HG03039 (cell line): ENCODE measurements around the gene DCUN1D2.
"Not testable (repeated sequence)": the region's sequence is repeated elsewhere in the genome, so short reads cannot be mapped to it uniquely, and the experiment has no call there.

Experiments
- ATAC-seq: cut with Tn5 transposase; IDR thresholded peaks from one replicate; pipeline ENCODE4 v1.9.1; 2021; ENCODE audit warnings: mild to moderate bottlenecking, moderate library complexity; ENCODE audit not compliant: unreplicated experiment

DCUN1D2 gene

DNA sequence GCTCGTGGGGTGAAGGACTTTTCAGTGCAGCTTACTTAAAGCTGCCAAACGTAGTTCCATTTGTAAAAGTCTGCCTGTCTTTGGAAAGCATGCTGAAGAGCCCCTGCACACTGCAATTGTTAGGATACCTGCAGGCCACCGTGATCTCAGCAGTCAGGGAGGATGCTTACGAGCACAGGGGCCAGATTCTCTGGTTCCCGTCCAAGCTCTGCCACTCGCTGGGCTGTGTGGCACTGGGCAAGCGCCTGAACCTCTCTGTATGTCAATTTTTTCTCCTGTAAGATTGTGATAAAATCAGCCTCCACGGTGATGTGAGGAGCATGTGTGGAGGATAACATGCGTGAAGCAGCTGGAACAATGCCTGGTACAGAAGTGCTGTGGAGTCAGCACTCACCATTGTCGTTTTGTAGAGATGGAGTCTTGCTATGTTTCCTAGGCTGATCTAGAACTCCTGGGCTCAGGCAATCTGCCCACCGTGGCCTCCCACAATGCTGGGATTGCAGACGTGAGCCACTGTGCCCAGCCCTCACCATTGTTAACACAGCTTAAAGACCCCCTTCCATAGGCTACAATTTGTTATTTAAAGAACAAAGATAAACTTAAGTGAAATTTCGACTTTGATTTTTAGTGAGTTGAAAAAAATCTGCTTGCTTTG is 40.7 kb downstream of the DCUN1D2 start:
- no peak for ATAC-seq

DNA sequence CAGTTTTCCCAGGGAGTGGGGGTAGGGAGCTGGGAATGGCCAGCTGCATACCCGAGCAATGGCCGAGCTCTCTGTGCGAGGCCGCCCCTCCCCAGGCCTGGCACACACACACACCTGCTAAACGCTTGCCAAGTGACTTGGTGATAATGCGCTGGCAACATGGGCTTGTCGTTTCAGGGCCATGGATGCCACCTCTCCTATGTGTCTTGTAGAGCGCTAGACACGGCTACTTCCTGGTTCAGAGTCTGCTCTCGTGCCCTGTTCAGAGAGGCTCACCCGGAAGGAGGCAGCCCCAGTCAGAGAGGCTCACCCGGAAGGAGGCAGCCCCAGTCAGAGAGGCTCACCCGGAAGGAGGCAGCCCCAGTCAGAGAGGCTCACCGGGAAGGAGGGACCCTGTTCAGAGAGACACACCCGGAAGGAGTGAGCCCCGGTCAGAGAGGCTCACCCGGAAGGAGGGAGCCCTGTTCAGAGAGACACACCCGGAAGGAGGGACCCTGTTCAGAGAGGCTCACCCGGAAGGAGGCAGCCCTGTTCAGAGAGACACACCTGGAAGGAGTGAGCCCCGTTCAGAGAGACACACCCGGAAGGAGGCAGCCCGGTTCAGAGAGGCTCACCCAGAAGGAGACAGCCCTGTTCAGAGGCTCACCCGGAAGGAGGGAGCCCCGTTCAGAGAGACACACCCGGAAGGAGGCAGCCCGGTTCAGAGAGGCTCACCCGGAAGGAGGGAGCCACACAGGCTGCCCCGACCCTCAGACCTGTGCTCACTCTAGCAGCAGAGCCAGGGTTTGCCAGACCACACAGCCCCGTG is 41.4 kb downstream of the DCUN1D2 start:
- no peak for ATAC-seq

DNA sequence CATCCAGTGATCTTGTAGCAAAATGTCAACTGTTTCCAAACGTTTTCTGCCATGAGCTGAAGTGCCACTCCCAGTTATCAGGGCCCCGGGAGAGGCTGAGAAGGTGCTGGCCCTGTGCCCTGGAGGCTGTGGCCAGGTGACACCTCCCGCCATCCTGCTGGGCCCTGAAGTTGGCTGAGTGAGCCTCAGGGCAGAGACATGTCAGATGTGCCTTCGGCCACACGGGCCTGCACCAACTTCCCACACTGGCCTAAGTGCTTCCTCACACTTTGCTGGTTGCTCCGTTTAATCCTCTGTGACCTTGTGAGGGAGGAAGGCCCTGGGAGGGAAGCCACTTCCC is 42.0 kb downstream of the DCUN1D2 start:
- no peak for ATAC-seq

DNA sequence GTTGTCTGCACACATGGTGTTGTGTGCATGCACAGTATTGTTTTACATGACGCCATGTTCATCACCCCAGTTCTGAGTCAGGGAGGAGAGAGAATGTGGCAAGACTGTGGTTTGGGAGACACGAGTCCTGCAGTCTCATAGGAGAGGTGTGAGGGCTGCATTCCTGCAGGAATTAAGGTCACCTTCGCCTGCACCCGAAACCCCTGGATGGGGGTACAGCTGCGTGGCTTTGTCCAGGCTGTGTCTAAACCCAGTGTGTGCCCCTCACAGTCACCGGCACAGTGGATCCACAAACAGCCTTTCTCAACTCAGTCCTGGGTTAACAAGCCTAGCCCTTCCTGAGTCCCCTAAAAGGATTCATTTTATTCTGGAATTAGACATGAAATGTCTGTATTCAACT is 42.9 kb downstream of the DCUN1D2 start:
- no peak for ATAC-seq

DNA sequence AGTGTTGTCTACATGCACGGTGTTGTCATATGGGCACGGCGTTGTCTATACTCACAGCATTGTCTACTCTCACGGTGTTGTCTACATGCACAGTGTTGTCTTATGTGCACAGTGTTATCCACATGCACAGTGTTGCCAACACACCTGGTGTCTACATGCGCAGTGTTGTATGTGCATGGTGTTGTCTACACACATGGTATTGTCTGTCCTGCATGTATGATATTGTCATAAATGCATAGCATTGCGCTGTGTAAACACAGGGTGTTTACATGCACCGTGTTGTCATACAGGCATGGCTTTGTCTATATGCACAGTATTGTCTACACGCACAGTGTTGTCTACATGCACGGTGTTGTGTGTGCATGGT is 44.0 kb downstream of the DCUN1D2 start:
- ATAC-seq = no peak

DNA sequence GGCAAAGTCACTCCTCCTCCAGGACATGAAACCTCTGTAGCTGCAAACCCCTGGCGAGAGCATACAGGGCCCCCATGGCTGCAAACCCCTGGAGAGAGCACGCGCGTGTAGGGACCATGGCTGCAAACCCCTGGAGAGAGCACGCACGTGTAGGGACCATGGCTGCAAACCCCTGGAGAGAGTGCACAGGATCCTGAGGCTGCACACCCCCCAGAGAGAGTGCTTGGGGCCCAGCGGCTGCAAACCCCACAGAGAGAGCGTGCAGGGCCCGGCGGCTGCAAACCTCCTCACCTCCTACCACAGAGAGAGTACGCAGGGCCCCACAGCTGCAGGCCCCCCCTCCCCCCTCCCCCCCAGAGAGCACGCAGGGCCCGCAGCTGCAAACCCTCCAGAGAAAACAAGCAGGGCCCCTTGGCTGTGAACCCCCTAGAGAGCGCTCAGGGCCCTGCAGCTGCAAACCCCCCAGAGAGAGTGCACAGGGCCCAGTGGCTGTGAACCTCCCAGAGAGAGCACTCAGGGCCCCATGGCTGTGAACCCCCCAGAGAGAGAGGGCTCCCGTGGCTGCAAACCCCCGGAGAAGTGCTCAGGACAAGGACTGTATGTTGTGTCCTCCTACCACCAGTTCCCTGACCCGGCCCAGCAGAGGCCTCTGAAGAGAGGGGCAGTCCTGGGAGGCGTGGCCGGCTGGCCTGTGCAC is 44.6 kb downstream of the DCUN1D2 start:
- no peak for ATAC-seq

DNA sequence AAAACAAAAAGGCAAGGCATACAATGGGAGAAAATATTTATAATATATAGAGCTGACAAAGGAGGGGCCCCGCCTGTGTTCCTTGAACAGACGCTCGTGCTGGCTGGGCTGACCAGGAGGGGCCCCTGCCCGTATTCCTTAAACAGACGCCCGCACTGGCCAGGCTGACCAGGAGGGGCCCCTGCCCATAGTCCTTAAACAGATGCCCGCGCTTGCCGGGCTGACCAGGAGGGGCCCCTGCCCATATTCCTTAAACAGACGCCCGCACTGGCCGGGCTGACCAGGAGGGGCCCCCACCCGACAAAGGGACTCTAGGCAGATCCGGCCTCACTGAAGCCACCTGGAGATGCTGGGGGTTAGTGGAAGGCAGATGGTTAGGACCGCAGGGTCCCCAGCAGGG is 46.5 kb downstream of the DCUN1D2 start:
- ATAC-seq = no peak

DNA sequence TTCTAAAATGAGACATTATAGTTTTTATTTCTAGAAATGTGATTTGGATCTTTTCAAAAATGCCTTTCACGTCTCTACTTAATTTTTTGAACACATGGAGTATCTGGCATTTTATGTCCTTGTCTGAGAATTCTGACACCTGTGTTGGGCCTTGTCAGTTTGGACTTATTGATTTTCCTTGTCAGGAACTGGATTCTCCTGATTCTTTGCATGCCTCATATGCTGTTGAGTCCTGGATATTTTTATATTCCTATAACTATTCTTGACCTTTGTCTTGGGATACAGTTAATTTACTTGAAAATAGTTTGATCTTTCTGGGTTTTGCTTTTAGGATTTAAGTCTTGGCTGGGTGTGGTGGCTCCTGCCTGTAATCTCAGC is 47.5 kb downstream of the DCUN1D2 start:
- ATAC-seq = no peak

DNA sequence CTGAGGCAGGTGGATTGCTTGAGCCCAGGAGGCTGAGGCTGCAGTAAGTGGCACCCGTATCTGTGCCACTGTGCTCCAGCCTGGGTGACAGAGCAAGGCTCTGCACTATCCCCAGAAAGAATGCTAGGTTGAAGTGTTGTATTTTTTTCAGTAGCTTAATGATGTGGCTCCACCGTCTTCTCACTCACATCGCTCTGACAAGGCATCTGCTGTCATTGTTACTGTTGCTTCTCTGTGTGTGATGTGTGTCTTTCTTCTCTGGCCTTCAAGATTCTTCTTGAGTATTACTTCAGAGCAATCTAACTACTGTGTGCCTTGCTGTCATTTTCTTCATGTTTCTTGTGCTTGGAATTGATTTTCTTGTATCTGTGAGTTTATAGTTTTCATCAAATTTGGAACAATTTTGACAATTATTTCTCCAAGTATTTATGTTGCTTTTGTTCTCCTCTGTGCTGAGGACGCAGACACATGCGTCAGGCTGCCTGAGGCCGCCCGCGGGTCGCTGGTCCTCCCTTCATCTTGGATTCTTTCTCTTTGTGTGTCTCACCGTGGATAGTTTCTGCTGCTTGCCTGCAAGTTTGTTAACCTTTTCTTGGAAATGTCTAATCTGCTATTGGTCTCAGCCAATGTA is 48.0 kb downstream of the DCUN1D2 start:
- ATAC-seq = no peak

DNA sequence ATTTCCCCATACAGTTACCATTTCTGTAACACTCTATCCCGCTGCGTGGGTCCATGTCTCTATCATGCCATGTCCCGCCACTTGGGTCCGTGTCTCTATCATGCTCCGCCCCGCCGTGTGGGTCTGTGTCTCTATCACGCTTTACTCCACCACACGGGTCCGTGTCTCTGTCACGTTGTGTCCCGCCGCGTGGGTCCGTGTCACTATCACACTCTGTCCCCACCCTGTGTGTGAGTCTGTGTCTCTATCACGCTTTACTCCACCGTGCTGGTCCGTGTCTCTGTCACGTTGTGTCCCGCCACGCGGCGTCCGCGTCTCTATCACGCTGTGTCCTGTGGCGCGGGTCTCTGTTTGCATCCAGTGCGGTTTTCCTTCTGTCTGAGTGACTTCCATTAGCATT is 48.9 kb downstream of the DCUN1D2 start:
- ATAC-seq = no peak

DNA sequence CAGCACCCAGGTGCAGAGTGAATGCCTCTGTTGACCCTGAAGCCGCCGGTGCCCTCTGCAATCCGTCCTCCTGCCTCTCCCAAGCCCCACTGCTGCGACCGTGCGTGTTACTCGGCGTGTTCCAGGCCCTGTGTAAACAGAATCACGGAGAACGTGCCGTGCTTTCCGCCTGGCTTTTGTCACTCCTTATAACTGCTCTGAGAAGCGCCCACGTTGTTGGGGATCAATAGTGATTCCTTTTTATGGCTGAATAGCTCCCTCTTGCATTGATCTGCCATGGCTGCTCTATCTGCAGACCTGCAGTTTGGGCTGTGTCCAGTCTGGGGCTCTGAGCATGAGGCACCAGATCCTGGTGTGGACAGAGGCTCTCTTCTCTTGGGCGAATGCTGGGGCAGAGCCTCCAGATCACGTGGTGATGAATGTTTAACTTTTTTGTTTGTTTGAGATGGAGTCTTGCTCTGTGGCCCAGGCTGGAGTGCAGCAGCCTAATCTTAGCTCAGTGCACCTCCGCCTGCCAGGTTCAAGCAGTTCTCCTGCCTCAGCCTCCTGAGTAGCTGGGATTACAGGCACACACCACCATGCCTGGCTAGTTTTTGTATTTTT is 53.0 kb downstream of the DCUN1D2 start:
- ATAC-seq = no peak

DNA sequence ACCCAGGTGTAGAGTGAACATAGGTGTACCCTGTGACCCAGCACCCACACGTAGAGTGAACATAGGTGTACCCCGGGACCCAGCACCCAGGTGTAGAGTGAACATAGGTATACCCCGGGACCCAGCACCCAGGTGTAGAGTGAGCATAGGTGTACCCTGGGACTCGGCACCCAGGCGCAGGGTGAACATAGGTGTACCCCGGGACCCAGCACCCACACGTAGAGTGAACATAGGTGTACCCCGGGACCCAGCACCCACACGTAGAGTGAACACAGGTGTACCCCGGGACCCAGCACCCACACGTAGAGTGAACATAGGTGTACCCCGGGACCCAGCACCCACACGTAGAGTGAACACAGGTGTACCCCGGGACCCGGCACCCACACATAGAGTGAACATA is 53.6 kb downstream of the DCUN1D2 start:
- ATAC-seq = not testable (repeated sequence)

DNA sequence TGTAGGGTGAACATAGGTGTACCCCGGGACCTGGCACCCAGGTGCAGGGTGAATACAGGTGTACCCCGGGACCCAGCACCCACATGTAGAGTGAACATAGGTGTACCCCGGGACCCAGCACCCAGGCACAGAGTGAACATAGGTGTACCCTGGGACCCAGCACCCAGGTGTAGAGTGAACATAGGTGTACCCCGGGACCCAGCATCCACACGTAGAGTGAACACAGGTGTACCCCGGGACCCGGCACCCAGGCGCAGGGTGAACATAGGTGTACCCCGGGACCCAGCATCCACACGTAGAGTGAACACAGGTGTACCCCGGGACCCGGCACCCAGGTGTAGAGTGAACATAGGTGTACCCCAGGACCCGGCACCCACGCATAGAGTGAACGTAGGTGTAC is 54.6 kb downstream of the DCUN1D2 start:
- not testable (repeated sequence) for ATAC-seq

DNA sequence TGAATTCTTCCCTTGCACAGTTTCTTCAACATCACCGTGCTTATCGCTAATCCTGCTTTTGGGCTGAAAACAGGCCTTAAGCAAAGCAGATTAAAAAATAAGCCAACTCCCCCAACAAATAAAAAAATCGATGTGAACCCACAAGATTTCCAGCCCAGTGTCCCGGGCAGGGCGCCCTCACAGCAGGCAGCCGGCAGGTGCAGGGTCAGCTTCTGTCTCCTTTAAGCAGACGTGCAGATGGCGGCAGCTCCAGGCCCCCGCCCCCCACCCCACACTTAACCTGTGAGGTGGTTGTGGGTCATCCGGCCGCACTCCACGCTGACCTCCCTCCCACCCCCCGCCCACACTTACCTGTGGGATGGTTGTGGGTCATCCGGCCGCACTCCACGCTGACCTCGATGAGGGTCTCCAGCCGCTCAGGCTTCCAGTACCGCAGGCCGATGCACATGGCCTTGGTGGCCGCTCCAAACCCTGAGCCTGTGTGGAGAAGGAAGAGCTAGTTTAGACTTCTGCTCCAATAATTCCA is 57.1 kb downstream of the DCUN1D2 start:
- no peak for ATAC-seq

DNA sequence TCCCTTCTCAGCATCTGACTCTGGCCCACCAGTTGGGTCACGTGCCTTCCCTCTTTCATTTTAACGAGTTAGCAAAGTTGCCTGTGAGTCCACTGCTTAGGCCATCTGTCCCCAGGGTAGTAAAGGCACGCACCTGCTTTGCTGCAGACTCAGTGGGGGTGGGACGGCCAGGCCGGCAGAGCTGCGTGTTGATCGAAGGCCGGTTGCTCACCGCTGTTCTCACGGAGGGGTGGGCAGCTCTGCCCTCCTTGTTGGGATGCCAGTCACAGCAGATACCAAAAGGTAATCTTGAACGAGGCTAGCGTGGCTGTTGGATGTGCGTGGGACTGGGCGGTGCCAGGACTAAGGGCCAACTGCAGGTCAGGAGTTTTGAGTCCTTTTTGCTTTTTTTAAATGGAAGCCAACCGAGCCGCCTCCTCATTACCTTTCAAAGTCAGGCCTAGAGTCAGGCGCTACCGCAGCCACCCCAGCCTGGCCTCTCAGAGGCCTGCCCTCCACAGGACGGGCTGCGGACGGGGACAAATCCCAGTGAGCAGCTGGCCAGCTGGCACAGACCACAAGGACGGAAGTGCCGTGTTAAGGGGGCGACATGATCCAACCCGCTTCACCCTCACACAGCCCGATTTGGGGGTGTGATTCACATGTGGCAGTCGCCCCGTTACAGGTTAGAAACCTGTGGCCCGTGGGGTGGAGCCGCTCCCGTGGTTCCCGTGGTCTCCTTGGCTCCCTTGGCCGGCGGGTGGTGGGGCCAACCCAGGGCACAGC is 57.8 kb downstream of the DCUN1D2 start:
- no peak for ATAC-seq

DNA sequence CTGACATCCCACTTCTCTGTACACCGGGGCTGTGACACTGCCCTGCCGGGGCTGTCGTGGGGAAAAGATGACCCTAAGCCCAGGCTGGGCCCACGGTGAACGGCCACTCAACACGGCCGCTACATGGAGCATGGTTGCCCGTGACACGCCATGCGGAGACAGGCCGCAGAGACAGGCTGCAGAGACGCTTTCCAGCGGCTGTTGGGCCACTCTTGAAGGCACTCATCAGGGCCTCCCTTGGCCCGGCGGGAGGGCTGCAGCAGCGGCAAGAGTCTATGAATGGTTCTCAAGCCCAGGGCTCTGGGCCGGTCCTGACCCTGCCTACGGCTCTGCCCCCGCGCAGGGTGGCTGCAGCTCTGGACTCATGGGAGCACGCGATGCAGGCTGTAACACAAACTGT is 59.3 kb downstream of the DCUN1D2 start:
- ATAC-seq = no peak

DNA sequence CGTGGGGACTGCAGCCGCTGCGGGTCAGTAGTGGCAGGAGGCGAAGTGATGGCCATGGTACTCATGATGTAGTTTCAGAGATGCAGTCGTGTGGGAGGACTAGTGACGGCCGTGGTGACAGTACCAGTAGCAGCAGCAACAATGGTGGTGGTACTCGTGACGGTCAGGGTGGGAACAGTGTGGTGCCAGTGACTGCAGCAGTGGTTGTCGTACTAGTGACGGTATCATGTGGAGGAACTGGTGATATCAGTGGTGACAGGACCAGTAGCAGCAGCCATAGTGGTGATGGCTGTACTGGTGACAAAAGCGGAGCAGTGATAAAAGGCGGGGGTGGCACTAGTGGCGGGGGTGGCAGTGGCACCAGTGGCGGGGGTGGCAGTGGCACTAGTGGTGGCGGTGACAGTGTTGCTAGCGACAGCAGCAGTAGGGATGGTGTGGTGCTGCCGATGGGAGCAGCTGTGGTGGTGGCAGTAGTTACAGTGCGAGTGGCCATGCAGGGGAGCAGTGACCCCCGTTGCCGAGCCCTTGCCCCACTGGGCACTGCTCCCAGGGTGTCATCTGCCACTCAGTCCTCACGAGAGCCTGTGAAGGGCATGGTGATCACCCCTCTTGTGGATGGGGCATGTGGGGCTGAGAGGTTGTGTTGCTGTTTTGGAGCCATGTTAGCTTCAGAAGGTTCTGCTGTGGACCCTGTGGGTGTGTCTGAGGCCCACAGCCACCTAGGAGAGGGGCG is 60.0 kb downstream of the DCUN1D2 start:
- ATAC-seq = no peak

DNA sequence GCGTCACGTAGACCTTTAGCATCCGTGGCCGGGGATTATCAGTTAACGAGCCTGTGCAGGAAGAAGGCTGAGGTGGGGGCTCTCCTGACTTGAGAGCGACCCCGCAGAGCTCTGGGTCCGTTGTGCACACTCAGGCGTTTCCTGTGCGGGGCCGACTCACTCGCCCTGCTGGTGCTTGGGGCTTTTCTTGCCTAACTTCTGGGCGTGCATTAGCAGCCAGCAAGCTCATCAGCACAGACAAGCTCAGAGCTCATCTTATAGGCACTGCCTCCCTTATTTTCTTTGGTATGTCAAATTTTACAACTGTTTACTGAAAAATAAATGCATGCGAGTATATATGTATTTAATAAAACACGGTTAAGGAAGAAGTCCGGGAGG is 60.9 kb downstream of the DCUN1D2 start:
- ATAC-seq = no peak

DNA sequence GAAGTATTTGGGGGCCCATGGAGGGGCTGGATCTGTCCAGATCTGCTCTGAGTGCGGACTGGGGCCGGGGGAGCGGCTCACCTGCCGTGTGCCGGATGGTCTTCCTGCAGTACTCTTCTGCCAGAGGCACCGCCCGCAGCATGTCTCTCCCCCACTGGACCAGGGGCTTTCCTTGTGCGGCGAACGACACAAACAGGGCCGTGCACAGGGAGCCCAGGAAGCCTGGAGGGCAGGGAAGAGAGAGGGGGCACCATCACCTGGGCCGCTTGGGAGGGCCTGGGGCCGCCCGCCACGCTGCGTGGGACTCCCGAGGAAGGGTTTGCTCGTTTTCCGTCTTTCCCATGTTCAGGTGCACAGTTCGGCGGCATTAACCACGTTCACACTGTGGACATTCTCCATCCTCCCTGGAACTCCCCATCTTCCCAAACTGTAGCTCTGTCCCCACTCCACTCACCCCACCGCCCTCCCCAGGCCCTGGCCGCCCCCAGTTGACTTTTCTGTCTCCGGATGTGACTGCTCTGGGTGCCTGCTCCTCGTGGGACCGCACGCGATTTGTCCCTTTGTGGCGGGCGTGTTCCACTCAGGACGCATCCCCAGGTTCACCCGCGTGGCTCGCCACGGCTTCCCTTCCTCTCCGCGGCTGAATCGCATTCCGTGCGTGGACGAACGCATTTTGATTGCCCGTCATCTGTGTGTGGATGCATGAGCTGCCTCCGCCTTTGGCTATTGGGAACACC is 61.5 kb downstream of the DCUN1D2 start:
- no peak for ATAC-seq
